HepG2 (cell line): ENCODE measurements around the gene SLC9A9. TPM values are rescaled to one million over a fixed set of nuclear protein-coding genes. Genes with fewer than 3 reads are reported as not detected.

Experiments
- ATAC-seq: fragments of 200-7000 bp; cut with Tn5 transposase; 3 replicates; pipeline ENCODE4 v1.9.1; 2020; ENCODE audit warnings: mild to moderate bottlenecking, moderate library complexity
- BruUV-seq: library from RNA; stranded (reverse); fragments of 400-500 nt; replicated peaks from 2 replicates; lab custom pipeline; 2021; lab: Mats Ljungman, UMichigan
- CTCF ChIA-PET: fragments of 300-600 bp; formaldehyde crosslinking; extraction: SDS; loops from one replicate; lab custom pipeline; 2021; ENCODE audit warnings: low total read pairs, inconsistent platforms, low intra/inter-chr PET ratio; lab: Yijun Ruan, JAX
- POLR2A ChIA-PET: fragments of 350-600 bp; sonication (Branson Sonifier 250); formaldehyde crosslinking; loops from one replicate; lab custom pipeline; 2020; ENCODE audit warnings: antibody characterized with exemption, inconsistent platforms; lab: Yijun Ruan, JAX
- DNase-seq: peaks from one replicate; pipeline ENCODE4 v3.0.0-alpha.2; 2015; ENCODE audit warnings: low spot score
- FAIRE-seq: peaks from 3 replicates; lab custom pipeline; 2011; peaks lifted over from hg19 to GRCh38; lab: Jason Lieb, UNC
- H2AFZ ChIP-seq: one replicate; pipeline ENCODE4 v1.6.1; 2011; ENCODE audit warnings: low read length, inconsistent platforms
- H3K27ac ChIP-seq: fragments of 300-600 bp; 3 replicates; pipeline ENCODE4 v1.8.0; 2011; ENCODE audit warnings: mixed run types, mild to moderate bottlenecking, mixed read lengths, low read length, inconsistent platforms; ENCODE audit not compliant: insufficient read depth; ENCODE audit errors: extremely low read length
- H3K27me3 ChIP-seq, 2 experiments: fragments of 200-600 bp in 1 of 2; 2 replicates in 1 of 2; 3 replicates in 1 of 2; pipeline versions ENCODE4 v1.6.0 to v1.8.0; 2011; ENCODE audit warnings: low read length in 2 of 2, mild to moderate bottlenecking in 2 of 2, moderate library complexity in 2 of 2, inconsistent platforms in 1 of 2; ENCODE audit not compliant: insufficient read depth in 2 of 2, control insufficient read depth in 1 of 2
- H3K36me3 ChIP-seq, 2 experiments: fragments of 200-600 bp in 1 of 2; replicated peaks in 1 of 2; 2 replicates in 1 of 2; 3 replicates in 1 of 2; pipeline versions ENCODE4 v1.5.1 to v1.8.0; 2011; ENCODE audit warnings: low read length in 2 of 2, inconsistent platforms in 1 of 2; ENCODE audit not compliant: insufficient read depth in 2 of 2, control insufficient read depth in 1 of 2
- H3K4me1 ChIP-seq: 2 replicates; pipeline ENCODE4 v1.5.1; 2012; ENCODE audit warnings: low read length, inconsistent platforms; ENCODE audit not compliant: insufficient read depth
- H3K4me2 ChIP-seq: 2 replicates; pipeline ENCODE4 v1.6.0; 2011; ENCODE audit warnings: low read depth, low read length, inconsistent platforms
- H3K4me3 ChIP-seq, 3 experiments: fragments of 200-600 bp in 1 of 3; sonication (generic), shearing (Covaris generic) in 1 of 3; replicated peaks in 1 of 3; 2 replicates each; pipeline ENCODE4 v1.5.1; 2011 to 2016; ENCODE audit warnings: low read length in 3 of 3, inconsistent platforms in 2 of 3, low read depth in 2 of 3, mild to moderate bottlenecking in 2 of 3, control low read depth in 1 of 3, mixed read lengths in 1 of 3; ENCODE audit not compliant: insufficient read depth in 1 of 3
- H3K79me2 ChIP-seq: one replicate; pipeline ENCODE4 v1.6.1; 2011; ENCODE audit warnings: low read length, inconsistent platforms; ENCODE audit not compliant: insufficient read depth
- H3K9ac ChIP-seq: 2 replicates; pipeline ENCODE4 v1.6.0; 2011; ENCODE audit warnings: mild to moderate bottlenecking, low read depth, low read length, inconsistent platforms; ENCODE audit not compliant: insufficient read depth
- H3K9me3 ChIP-seq: 2 replicates; pipeline ENCODE4 v1.5.1; 2012; ENCODE audit warnings: mild to moderate bottlenecking, low read length
- H4K20me1 ChIP-seq: 2 replicates; pipeline ENCODE4 v1.6.0; 2011; ENCODE audit warnings: inconsistent platforms, mild to moderate bottlenecking, low read length, moderate library complexity; ENCODE audit not compliant: insufficient read depth
- DNMT1 ChIP-seq: sonication (generic); formaldehyde crosslinking; IDR thresholded peaks from 2 replicates; pipeline ENCODE4 v1.5.1; 2020; ENCODE audit warnings: mild to moderate bottlenecking, missing genetic modification reagents
- ELF1 ChIP-seq: sonication (generic); formaldehyde crosslinking; IDR thresholded peaks from 2 replicates; pipeline ENCODE4 v1.4.0; 2020; ENCODE audit warnings: missing genetic modification reagents
- HNRNPL ChIP-seq: fragments of 200-400 bp; formaldehyde crosslinking; IDR thresholded peaks from 2 replicates; pipeline ENCODE4 v1.6.1; 2017; ENCODE audit warnings: mild to moderate bottlenecking, low read depth, low read length
- SIN3B ChIP-seq: fragments of 150-350 bp; IDR thresholded peaks from 2 replicates; pipeline ENCODE4 v1.6.1; 2014; ENCODE audit warnings: low read length
- TAF1 ChIP-seq: sonication (generic); formaldehyde crosslinking; IDR thresholded peaks from 2 replicates; pipeline ENCODE4 v1.4.0; 2020; ENCODE audit warnings: missing genetic modification reagents
- ZNF205 ChIP-seq: IDR thresholded peaks from 2 replicates; pipeline ENCODE4 v1.6.1; 2018; ENCODE audit warnings: missing biosample characterization, missing genetic modification reagents
- ZNF260 ChIP-seq: sonication (generic); formaldehyde crosslinking; IDR thresholded peaks from 2 replicates; pipeline ENCODE4 v1.4.0; 2020; ENCODE audit warnings: missing genetic modification reagents, low read depth, mild to moderate bottlenecking, borderline replicate concordance
- ZNF354B ChIP-seq: sonication (generic); formaldehyde crosslinking; IDR thresholded peaks from 2 replicates; pipeline ENCODE4 v1.8.0; 2022; ENCODE audit warnings: mild to moderate bottlenecking, missing genetic modification reagents
- ZNF589 ChIP-seq: sonication (generic); formaldehyde crosslinking; conservative IDR thresholded peaks from 2 replicates; pipeline ENCODE4 v1.8.0; 2022; ENCODE audit warnings: mild to moderate bottlenecking, moderate library complexity, missing genetic modification reagents
- WGBS: methylation state at CpG from one replicate; pipeline ENCODE4 v1.1.6; 2017; ENCODE audit warnings: low lambda C conversion rate; 5-methylcytosine and 5-hydroxymethylcytosine counted together
- in situ Hi-C: cut with HindIII; loops from 2 replicates; pipeline ENCODE4 v1.10.0; 2017; ENCODE audit warnings: low pct_unique_long_range_greater_than_20kb; ENCODE audit not compliant: extremely low pct_ligation_motif_present
- intact Hi-C: fragments of 100-400 bp; cut with micrococcal nuclease; formaldehyde crosslinking; loops from one replicate; pipeline ENCODE4 v1.10.0; 2022; ENCODE audit not compliant: unreplicated experiment
- polyA plus RNA-seq, 8 experiments: library from polyadenylated mRNA; depleted of rRNA in 3 of 8; stranded (reverse) in 7 of 8; unstranded in 1 of 8; fragments of >200 nt; fragmentation: Illumina TruSeq in 4 of 8; extraction: Trizol in 4 of 8; gene quantifications; 2 replicates each; pipeline versions ENCODE4 v1.2.1 to v1.2.3, GENCODE V29; 2011 to 2016; ENCODE audit warnings: low read depth in 4 of 8, missing spikeins in 1 of 8, mixed read lengths in 1 of 8; ENCODE audit not compliant: insufficient read depth in 1 of 8
- total RNA-seq, 5 experiments: library from RNA; depleted of rRNA; stranded (reverse); fragments of >200 nt; fragmentation: Illumina TruSeq; extraction: Trizol; gene quantifications; 2 replicates each; pipeline ENCODE4 v1.2.3, GENCODE V29; 2016; ENCODE audit warnings: low read depth in 1 of 5
- TF ChIP-seq, protein P1 (sequence below): sonication (generic); formaldehyde crosslinking; conservative IDR thresholded peaks from 2 replicates; pipeline ENCODE4 v1.8.1; 2023; ENCODE audit warnings: missing genetic modification reagents
- TF ChIP-seq, protein P2 (sequence below): sonication (generic); formaldehyde crosslinking; IDR thresholded peaks from 2 replicates; pipeline ENCODE4 v1.4.0; 2020; ENCODE audit warnings: missing genetic modification reagents, borderline replicate concordance
- TF ChIP-seq, protein P3 (sequence below): sonication (generic); formaldehyde crosslinking; IDR thresholded peaks from 2 replicates; pipeline ENCODE4 v1.4.0; 2020; ENCODE audit warnings: missing genetic modification reagents, mild to moderate bottlenecking, borderline replicate concordance
- TF ChIP-seq, protein P4 (sequence below): sonication (generic); formaldehyde crosslinking; IDR thresholded peaks from 2 replicates; pipeline ENCODE4 v1.5.0; 2020; ENCODE audit warnings: mild to moderate bottlenecking, missing genetic modification reagents

The SLC9A9 gene
- total and polyA plus RNA-seq, 2 of the 13 experiments (the other 11 are each of a cell fraction or from before 2014, with no cell fraction given): not detected

DNA sequence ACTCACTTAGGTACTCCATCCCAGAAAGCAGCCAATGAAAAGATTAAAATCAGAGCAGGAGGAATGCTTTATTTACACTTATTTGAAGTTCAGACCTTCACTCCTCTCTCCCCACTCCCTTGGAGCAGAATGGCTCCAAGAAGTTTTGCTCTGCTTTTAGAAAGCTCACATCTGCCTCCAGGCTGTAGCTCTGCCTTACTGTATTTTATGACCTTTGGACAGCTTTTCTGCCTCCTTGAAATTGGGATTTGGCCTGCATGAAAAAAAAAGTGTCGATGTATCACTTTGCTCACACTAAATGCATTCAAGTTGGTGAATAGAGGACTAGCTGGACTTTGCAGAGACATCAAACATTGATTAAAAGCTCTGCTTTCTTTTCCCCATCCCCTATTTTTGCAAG is 95.3 kb downstream of the SLC9A9 start (continued):
- TF ChIP-seq, protein P1, sequence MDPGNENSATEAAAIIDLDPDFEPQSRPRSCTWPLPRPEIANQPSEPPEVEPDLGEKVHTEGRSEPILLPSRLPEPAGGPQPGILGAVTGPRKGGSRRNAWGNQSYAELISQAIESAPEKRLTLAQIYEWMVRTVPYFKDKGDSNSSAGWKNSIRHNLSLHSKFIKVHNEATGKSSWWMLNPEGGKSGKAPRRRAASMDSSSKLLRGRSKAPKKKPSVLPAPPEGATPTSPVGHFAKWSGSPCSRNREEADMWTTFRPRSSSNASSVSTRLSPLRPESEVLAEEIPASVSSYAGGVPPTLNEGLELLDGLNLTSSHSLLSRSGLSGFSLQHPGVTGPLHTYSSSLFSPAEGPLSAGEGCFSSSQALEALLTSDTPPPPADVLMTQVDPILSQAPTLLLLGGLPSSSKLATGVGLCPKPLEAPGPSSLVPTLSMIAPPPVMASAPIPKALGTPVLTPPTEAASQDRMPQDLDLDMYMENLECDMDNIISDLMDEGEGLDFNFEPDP (CRISPR knock-in tag): no peak
- TF ChIP-seq, protein P2, sequence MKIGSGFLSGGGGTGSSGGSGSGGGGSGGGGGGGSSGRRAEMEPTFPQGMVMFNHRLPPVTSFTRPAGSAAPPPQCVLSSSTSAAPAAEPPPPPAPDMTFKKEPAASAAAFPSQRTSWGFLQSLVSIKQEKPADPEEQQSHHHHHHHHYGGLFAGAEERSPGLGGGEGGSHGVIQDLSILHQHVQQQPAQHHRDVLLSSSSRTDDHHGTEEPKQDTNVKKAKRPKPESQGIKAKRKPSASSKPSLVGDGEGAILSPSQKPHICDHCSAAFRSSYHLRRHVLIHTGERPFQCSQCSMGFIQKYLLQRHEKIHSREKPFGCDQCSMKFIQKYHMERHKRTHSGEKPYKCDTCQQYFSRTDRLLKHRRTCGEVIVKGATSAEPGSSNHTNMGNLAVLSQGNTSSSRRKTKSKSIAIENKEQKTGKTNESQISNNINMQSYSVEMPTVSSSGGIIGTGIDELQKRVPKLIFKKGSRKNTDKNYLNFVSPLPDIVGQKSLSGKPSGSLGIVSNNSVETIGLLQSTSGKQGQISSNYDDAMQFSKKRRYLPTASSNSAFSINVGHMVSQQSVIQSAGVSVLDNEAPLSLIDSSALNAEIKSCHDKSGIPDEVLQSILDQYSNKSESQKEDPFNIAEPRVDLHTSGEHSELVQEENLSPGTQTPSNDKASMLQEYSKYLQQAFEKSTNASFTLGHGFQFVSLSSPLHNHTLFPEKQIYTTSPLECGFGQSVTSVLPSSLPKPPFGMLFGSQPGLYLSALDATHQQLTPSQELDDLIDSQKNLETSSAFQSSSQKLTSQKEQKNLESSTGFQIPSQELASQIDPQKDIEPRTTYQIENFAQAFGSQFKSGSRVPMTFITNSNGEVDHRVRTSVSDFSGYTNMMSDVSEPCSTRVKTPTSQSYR: no peak
- no peak for TF ChIP-seq DNMT1 (CRISPR knock-in tag)
- TF ChIP-seq HNRNPL: no peak
- TF ChIP-seq TAF1 (CRISPR knock-in tag): no peak

DNA sequence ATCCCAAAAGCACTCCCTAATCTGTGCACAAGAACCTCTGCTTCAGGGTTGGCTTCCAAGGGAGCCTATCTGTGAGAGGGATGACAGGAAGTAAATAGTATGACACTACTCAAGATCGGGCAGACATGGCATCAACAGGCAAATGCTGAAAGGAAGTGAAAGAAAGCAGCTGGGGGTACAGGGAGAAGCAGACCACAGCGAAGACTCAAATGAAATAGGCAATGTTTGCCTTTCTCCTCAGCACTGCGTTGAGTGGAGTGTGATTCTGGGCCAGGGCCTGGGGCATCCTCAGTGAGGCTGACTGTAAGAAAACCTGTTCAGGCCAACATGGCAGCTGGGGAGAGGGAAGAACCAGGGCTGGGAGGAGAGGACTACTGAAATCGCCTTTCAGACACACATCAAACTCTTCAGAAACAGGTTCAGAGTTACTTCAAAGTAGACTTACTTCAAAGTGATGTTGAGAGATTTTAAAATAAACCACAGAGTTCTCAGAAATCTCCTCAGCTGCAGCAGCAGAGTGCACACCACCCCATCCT is 96.6 kb downstream of the SLC9A9 start:
- no peaks in the 10 kb centered on the region for H3K27me3 ChIP-seq
- ChIA-PET CTCF (no interaction called here), POLR2A (no interaction called here)
- no peaks in the 10 kb centered on the region for H3K4me1 ChIP-seq
- H3K9ac ChIP-seq: no peak overlapping the region
- H3K9me3 ChIP-seq: no peaks in the 10 kb centered on the region
- no peak overlapping the region for H3K4me3 ChIP-seq
- H2AFZ ChIP-seq: no peak overlapping the region
- H3K79me2 ChIP-seq: no peaks in the 10 kb centered on the region
- no TSS peak for BruUV-seq
- H3K36me3 ChIP-seq: no peaks in the 10 kb centered on the region
- intact Hi-C loops (no loop called here), in situ Hi-C loops (no loop called here)
- H3K27ac ChIP-seq: no peak overlapping the region
- ATAC-seq: no peak
- FAIRE-seq: no peak
- H4K20me1 ChIP-seq: no peaks in the 10 kb centered on the region
- no peak for DNase-seq
- no peak overlapping the region for H3K4me2 ChIP-seq
- WGBS: 15% methylated on average over 4 of the region's 4 CpGs
- TF ChIP-seq ELF1 (no peak), ZNF589 (CRISPR knock-in tag) (no peak), TAF1 (CRISPR knock-in tag) (no peak), SIN3B (no peak), ZNF354B (CRISPR knock-in tag) (no peak), ZNF205 (CRISPR knock-in tag) (no peak), ZNF260 (no peak)
- TF ChIP-seq, protein P3, sequence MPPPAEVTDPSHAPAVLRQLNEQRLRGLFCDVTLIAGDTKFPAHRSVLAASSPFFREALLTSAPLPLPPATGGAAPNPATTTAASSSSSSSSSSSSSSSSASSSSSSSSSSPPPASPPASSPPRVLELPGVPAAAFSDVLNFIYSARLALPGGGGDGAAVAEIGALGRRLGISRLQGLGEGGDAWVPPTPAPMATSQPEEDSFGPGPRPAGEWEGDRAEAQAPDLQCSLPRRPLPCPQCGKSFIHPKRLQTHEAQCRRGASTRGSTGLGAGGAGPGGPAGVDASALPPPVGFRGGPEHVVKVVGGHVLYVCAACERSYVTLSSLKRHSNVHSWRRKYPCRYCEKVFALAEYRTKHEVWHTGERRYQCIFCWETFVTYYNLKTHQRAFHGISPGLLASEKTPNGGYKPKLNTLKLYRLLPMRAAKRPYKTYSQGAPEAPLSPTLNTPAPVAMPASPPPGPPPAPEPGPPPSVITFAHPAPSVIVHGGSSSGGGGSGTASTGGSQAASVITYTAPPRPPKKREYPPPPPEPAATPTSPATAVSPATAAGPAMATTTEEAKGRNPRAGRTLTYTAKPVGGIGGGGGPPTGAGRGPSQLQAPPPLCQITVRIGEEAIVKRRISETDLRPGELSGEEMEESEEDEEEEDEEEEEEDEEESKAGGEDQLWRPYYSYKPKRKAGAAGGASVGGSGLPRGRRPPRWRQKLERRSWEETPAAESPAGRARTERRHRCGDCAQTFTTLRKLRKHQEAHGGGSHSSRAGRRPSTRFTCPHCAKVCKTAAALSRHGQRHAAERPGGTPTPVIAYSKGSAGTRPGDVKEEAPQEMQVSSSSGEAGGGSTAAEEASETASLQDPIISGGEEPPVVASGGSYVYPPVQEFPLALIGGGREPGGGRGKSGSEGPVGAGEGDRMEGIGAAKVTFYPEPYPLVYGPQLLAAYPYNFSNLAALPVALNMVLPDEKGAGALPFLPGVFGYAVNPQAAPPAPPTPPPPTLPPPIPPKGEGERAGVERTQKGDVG (CRISPR knock-in tag): no peak
- TF ChIP-seq, protein P4, sequence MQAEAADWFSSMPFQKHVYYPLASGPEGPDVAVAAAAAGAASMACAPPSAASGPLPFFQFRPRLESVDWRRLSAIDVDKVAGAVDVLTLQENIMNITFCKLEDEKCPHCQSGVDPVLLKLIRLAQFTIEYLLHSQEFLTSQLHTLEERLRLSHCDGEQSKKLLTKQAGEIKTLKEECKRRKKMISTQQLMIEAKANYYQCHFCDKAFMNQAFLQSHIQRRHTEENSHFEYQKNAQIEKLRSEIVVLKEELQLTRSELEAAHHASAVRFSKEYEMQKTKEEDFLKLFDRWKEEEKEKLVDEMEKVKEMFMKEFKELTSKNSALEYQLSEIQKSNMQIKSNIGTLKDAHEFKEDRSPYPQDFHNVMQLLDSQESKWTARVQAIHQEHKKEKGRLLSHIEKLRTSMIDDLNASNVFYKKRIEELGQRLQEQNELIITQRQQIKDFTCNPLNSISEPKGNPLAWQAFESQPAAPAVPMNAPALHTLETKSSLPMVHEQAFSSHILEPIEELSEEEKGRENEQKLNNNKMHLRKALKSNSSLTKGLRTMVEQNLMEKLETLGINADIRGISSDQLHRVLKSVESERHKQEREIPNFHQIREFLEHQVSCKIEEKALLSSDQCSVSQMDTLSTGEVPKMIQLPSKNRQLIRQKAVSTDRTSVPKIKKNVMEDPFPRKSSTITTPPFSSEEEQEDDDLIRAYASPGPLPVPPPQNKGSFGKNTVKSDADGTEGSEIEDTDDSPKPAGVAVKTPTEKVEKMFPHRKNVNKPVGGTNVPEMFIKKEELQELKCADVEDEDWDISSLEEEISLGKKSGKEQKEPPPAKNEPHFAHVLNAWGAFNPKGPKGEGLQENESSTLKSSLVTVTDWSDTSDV (CRISPR knock-in tag): no peak
